SK-N-SH (cell line): ENCODE results near the gene ARHGAP15. TPM values are rescaled to one million over a fixed set of nuclear protein-coding genes. Genes with fewer than 3 reads are reported as not detected.

Experiments
- CTCF ChIA-PET: fragments of 300-600, 350-600 bp; formaldehyde crosslinking; extraction: SDS; loops from one replicate; lab custom pipeline; 2021; lab: Yijun Ruan, JAX
- POLR2A ChIA-PET: fragments of 350-600 bp; sonication (Branson Sonifier 250); formaldehyde crosslinking; extraction: SDS; loops from one replicate; lab custom pipeline; 2020; ENCODE audit warnings: antibody characterized with exemption, inconsistent platforms; lab: Yijun Ruan, JAX
- DNase-seq: peaks from one replicate; pipeline ENCODE4 v3.0.0; 2012
- H2AFZ ChIP-seq: fragments of 200-600 bp; sonication (generic); 2 replicates; pipeline ENCODE4 v1.8.1; 2016; ENCODE audit warnings: antibody characterized with exemption, mild to moderate bottlenecking, low read depth
- H3F3A ChIP-seq: fragments of 200-600 bp; sonication (generic); replicated peaks from 2 replicates; pipeline ENCODE3; 2016; ENCODE audit warnings: antibody characterized with exemption, mild to moderate bottlenecking; ENCODE audit not compliant: insufficient read depth
- H3K27ac ChIP-seq, 2 experiments: fragments of 200-500 bp in 1 of 2; fragments of 200-600 bp in 1 of 2; sonication (Bioruptor generic) in 1 of 2; sonication (generic), shearing (Covaris generic) in 1 of 2; 2 replicates each; pipeline versions ENCODE4 v1.5.1 to v1.6.1; 2014 to 2016; ENCODE audit warnings: low read depth in 2 of 2, inconsistent platforms in 1 of 2, low read length in 1 of 2, mild to moderate bottlenecking in 1 of 2, mixed read lengths in 1 of 2
- H3K27me3 ChIP-seq: fragments of 200-600 bp; sonication (generic), shearing (Covaris generic); 2 replicates; pipeline ENCODE4 v1.6.1; 2016; ENCODE audit warnings: mixed run types; ENCODE audit not compliant: insufficient read depth
- H3K36me3 ChIP-seq, 2 experiments: fragments of 200-500 bp in 1 of 2; fragments of 200-600 bp in 1 of 2; sonication (Bioruptor generic) in 1 of 2; sonication (generic) in 1 of 2; replicated peaks in 1 of 2; 2 replicates each; pipeline versions ENCODE3 to v1.5.1; 2014 to 2016; ENCODE audit warnings: low read length in 1 of 2, mild to moderate bottlenecking in 1 of 2; ENCODE audit not compliant: insufficient read depth in 2 of 2, control insufficient read depth in 1 of 2
- H3K4me1 ChIP-seq, 2 experiments: fragments of 200-500 bp in 1 of 2; fragments of 200-600 bp in 1 of 2; sonication (Bioruptor generic) in 1 of 2; sonication (generic), shearing (Covaris generic) in 1 of 2; 2 replicates each; pipeline versions ENCODE4 v1.5.1 to v1.6.1; 2014 to 2016; ENCODE audit warnings: low read depth in 1 of 2, low read length in 1 of 2, mixed run types in 1 of 2; ENCODE audit not compliant: insufficient read depth in 2 of 2, control insufficient read depth in 1 of 2
- H3K4me2 ChIP-seq: fragments of 200-600 bp; sonication (generic), shearing (Covaris generic); 2 replicates; pipeline ENCODE4 v1.6.1; 2017; ENCODE audit warnings: mixed run types
- H3K4me3 ChIP-seq, 2 experiments: fragments of 200-500 bp in 1 of 2; fragments of 200-600 bp in 1 of 2; sonication (Bioruptor generic) in 1 of 2; sonication (generic), shearing (Covaris generic) in 1 of 2; 2 replicates each; pipeline versions ENCODE4 v1.5.1 to v1.8.1; 2014 to 2016; ENCODE audit warnings: low read depth in 2 of 2, inconsistent platforms in 1 of 2, low read length in 1 of 2, mild to moderate bottlenecking in 1 of 2, mixed read lengths in 1 of 2, moderate library complexity in 1 of 2
- H3K79me2 ChIP-seq: fragments of 200-600 bp; sonication (generic); 2 replicates; pipeline ENCODE4 v1.8.1; 2017; ENCODE audit warnings: mild to moderate bottlenecking; ENCODE audit not compliant: insufficient read depth
- H3K9ac ChIP-seq: fragments of 200-600 bp; sonication (generic); 2 replicates; pipeline ENCODE4 v1.6.1; 2017; ENCODE audit warnings: mixed run types
- H3K9me2 ChIP-seq: fragments of 200-600 bp; sonication (generic); 2 replicates; pipeline ENCODE4 v1.6.1; 2017; ENCODE audit warnings: mixed run types
- H3K9me3 ChIP-seq: fragments of 200-600 bp; sonication (generic); 2 replicates; pipeline ENCODE4 v1.6.1; 2017; ENCODE audit warnings: mixed run types, mild to moderate bottlenecking, moderate library complexity
- H4K20me1 ChIP-seq: fragments of 200-600 bp; sonication (generic); 2 replicates; pipeline ENCODE4 v1.6.1; 2017; ENCODE audit warnings: mild to moderate bottlenecking, mixed run types; ENCODE audit not compliant: insufficient read depth
- CHD2 ChIP-seq: fragments of 150-350 bp; IDR thresholded peaks from 2 replicates; pipeline ENCODE4 v1.6.1; 2018; ENCODE audit warnings: low read length; ENCODE audit not compliant: partially characterized antibody
- FOSL2 ChIP-seq: IDR thresholded peaks from 2 replicates; pipeline ENCODE4 v1.4.0; 2012; ENCODE audit warnings: low read depth, mild to moderate bottlenecking, moderate library complexity, borderline replicate concordance
- FOXJ3 ChIP-seq: sonication (generic); formaldehyde crosslinking; IDR thresholded peaks from 2 replicates; pipeline ENCODE4 v1.5.1; 2020; ENCODE audit warnings: mild to moderate bottlenecking, missing genetic modification reagents
- GABPA ChIP-seq: IDR thresholded peaks from 2 replicates; pipeline ENCODE4 v1.4.0; 2012; ENCODE audit warnings: low read depth, mild to moderate bottlenecking
- MEF2A ChIP-seq: IDR thresholded peaks from 2 replicates; pipeline ENCODE4 v1.4.0; 2012; ENCODE audit warnings: low read depth, borderline replicate concordance
- MXI1 ChIP-seq: IDR thresholded peaks from 2 replicates; pipeline ENCODE4 v1.6.1; 2012; ENCODE audit warnings: mild to moderate bottlenecking, low read depth, low read length, improper control_type of control experiment
- NRF1 ChIP-seq: IDR thresholded peaks from 2 replicates; pipeline ENCODE4 v1.6.1; 2012; ENCODE audit warnings: low read depth, mild to moderate bottlenecking, low read length
- POLR2AphosphoS5 ChIP-seq: IDR thresholded peaks from 2 replicates; pipeline ENCODE4 v1.6.1; 2012; ENCODE audit warnings: low read depth, low read length
- RCOR1 ChIP-seq: fragments of 150-350 bp; IDR thresholded peaks from 2 replicates; pipeline ENCODE4 v1.6.1; 2017; ENCODE audit warnings: antibody characterized with exemption, low read length
- SIN3A ChIP-seq: IDR thresholded peaks from 2 replicates; pipeline ENCODE4 v1.6.1; 2012; ENCODE audit warnings: low read depth, mild to moderate bottlenecking, low read length, moderate library complexity, borderline replicate concordance
- TEAD4 ChIP-seq: IDR thresholded peaks from 2 replicates; pipeline ENCODE4 v1.4.0; 2012; ENCODE audit warnings: mild to moderate bottlenecking, borderline replicate concordance; ENCODE audit not compliant: insufficient read depth
- WGBS: methylation state at CpG from one replicate; pipeline ENCODE4 v1.1.6; 2017; ENCODE audit warnings: low lambda C conversion rate; 5-methylcytosine and 5-hydroxymethylcytosine counted together
- polyA plus RNA-seq, 3 experiments: library from polyadenylated mRNA; depleted of rRNA; stranded (reverse); fragments of >200 nt; gene quantifications; 2 replicates each; pipeline ENCODE4 v1.2.3, GENCODE V29; 2012
- TF ChIP-seq, protein P1 (sequence below): IDR thresholded peaks from 2 replicates; pipeline ENCODE4 v1.6.1; 2012; ENCODE audit warnings: mild to moderate bottlenecking, low read depth, low read length, moderate library complexity
- TF ChIP-seq, protein P2 (sequence below): fragments of 150-350 bp; IDR thresholded peaks from 2 replicates; pipeline ENCODE4 v1.6.1; 2017; ENCODE audit warnings: antibody characterized with exemption, low read length, low read depth, borderline replicate concordance
- TF ChIP-seq, protein P3 (sequence below): IDR thresholded peaks from 2 replicates; pipeline ENCODE4 v1.4.0; 2012; ENCODE audit warnings: low read depth
- TF ChIP-seq, protein P4 (sequence below): IDR thresholded peaks from 2 replicates; pipeline ENCODE4; 2012
- TF ChIP-seq, protein P5 (sequence below): IDR thresholded peaks from 2 replicates; pipeline ENCODE4 v1.4.0; 2012; ENCODE audit warnings: low read depth, borderline replicate concordance
- TF ChIP-seq, protein P6 (sequence below): IDR thresholded peaks from 2 replicates; pipeline ENCODE4 v1.4.0; 2012; ENCODE audit warnings: low read depth, borderline replicate concordance

ARHGAP15 gene
- polyA plus RNA-seq, 1 of the 3 experiments (the other 2 are of a cell fraction), result not detected

DNA sequence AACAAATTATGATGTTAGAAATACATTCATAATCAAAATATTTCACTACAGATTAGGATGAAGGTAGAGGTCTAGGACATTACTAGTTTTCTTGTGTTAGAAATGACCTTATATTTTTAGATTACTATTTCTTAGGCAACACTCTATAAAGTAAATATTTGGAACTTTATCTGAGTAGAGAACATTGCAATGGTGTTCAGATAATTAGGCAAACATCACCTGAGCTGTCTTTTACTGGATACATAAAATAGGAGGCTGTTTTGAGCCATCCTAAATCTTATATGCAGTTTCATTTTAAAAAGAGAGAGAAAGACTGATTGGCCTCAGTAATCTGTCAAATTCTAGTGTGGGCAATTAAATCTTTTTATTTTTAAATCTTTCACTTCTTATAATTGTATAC, 304.6 kb downstream of the ARHGAP15 start:
- Histone ChIP-seq H3K27me3 (no peaks in the 10 kb centered on the region), H3K27ac (no peak overlapping the region), H2AFZ (no peak overlapping the region), H3K4me2 (no peak overlapping the region), H3K36me3 (no peaks in the 10 kb centered on the region), H3K4me3 (no peak overlapping the region), H3K9me3 (no peaks in the 10 kb centered on the region), H3K4me1 (peaks cover 0 to 15% of the 10 kb centered on the region in 2 experiments; a peak in 3 of 4 replicates), H3K79me2 (no peaks in the 10 kb centered on the region), H3F3A (peaks cover 9% of the 10 kb centered on the region), H3K9ac (no peak overlapping the region), H4K20me1 (no peaks in the 10 kb centered on the region), H3K9me2 (no peaks in the 10 kb centered on the region)
- CTCF ChIA-PET, result interaction anchor here (1.1 to 1.3 kb wide), 3 partner anchors 224 to 885 kb away, joined by 3 read pairs; no protein-coding TSS in a partner anchor
- no peak for DNase-seq
- POLR2A ChIA-PET, result no interaction called here
- TF ChIP-seq, protein P1, sequence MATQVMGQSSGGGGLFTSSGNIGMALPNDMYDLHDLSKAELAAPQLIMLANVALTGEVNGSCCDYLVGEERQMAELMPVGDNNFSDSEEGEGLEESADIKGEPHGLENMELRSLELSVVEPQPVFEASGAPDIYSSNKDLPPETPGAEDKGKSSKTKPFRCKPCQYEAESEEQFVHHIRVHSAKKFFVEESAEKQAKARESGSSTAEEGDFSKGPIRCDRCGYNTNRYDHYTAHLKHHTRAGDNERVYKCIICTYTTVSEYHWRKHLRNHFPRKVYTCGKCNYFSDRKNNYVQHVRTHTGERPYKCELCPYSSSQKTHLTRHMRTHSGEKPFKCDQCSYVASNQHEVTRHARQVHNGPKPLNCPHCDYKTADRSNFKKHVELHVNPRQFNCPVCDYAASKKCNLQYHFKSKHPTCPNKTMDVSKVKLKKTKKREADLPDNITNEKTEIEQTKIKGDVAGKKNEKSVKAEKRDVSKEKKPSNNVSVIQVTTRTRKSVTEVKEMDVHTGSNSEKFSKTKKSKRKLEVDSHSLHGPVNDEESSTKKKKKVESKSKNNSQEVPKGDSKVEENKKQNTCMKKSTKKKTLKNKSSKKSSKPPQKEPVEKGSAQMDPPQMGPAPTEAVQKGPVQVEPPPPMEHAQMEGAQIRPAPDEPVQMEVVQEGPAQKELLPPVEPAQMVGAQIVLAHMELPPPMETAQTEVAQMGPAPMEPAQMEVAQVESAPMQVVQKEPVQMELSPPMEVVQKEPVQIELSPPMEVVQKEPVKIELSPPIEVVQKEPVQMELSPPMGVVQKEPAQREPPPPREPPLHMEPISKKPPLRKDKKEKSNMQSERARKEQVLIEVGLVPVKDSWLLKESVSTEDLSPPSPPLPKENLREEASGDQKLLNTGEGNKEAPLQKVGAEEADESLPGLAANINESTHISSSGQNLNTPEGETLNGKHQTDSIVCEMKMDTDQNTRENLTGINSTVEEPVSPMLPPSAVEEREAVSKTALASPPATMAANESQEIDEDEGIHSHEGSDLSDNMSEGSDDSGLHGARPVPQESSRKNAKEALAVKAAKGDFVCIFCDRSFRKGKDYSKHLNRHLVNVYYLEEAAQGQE, result no peak
- TF ChIP-seq GABPA, result no peak
- TF ChIP-seq RCOR1, result no peak
- TF ChIP-seq NRF1, result no peak
- TF ChIP-seq FOXJ3 (CRISPR knock-in tag), result no peak
- TF ChIP-seq, protein P2, sequence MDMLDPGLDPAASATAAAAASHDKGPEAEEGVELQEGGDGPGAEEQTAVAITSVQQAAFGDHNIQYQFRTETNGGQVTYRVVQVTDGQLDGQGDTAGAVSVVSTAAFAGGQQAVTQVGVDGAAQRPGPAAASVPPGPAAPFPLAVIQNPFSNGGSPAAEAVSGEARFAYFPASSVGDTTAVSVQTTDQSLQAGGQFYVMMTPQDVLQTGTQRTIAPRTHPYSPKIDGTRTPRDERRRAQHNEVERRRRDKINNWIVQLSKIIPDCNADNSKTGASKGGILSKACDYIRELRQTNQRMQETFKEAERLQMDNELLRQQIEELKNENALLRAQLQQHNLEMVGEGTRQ, result no peak
- no peak for TF ChIP-seq MXI1
- TF ChIP-seq TEAD4, result no peak
- no peak for TF ChIP-seq POLR2AphosphoS5
- TF ChIP-seq MEF2A, result no peak
- no peak for TF ChIP-seq SIN3A

DNA sequence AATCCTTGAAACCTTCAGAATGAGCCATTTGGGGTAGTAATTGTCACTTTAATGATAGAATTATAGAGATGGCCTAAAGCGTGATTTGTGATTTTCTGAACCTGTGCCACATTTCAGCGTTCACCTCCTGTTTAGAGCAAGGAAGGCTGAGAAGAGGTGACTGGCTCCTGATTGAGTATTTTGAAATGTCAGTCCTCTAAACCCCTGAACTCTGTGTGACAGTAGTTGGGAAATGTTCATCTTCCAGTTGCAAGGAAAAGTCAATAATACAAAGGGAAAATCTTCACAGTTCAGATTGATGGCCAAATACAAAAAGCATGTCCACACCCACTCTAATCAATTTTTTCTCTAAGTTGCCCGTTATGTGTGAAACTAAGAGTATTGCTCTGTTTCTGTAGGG, 305.2 kb downstream of the ARHGAP15 start:
- Histone ChIP-seq H3K4me3 (no peak overlapping the region), H3K9me3 (no peaks in the 10 kb centered on the region), H2AFZ (no peak overlapping the region), H3K27me3 (no peaks in the 10 kb centered on the region), H3K36me3 (no peaks in the 10 kb centered on the region), H3K9me2 (no peaks in the 10 kb centered on the region), H3K9ac (no peak overlapping the region), H3K79me2 (no peaks in the 10 kb centered on the region), H3K4me2 (no peak overlapping the region), H3K4me1 (peaks cover 0 to 15% of the 10 kb centered on the region in 2 experiments; a peak in 3 of 4 replicates), H4K20me1 (no peaks in the 10 kb centered on the region), H3K27ac (no peak overlapping the region), H3F3A (peaks cover 9% of the 10 kb centered on the region)
- CTCF ChIA-PET, result interaction anchor here (1.1 to 1.3 kb wide), 2 partner anchors 408 to 885 kb away, joined by 3 read pairs; no protein-coding TSS in a partner anchor
- 89% methylated on average over 3 of the region's 3 CpGs for WGBS
- no peak for DNase-seq
- POLR2A ChIA-PET, result no interaction called here
- TF ChIP-seq, protein P3, sequence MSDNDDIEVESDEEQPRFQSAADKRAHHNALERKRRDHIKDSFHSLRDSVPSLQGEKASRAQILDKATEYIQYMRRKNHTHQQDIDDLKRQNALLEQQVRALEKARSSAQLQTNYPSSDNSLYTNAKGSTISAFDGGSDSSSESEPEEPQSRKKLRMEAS, result no peak
- TF ChIP-seq TEAD4, result no peak
- TF ChIP-seq, protein P2, result no peak
- TF ChIP-seq, protein P4, sequence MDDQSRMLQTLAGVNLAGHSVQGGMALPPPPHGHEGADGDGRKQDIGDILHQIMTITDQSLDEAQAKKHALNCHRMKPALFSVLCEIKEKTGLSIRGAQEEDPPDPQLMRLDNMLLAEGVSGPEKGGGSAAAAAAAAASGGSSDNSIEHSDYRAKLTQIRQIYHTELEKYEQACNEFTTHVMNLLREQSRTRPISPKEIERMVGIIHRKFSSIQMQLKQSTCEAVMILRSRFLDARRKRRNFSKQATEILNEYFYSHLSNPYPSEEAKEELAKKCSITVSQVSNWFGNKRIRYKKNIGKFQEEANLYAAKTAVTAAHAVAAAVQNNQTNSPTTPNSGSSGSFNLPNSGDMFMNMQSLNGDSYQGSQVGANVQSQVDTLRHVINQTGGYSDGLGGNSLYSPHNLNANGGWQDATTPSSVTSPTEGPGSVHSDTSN, result no peak
- no peak for TF ChIP-seq RCOR1
- TF ChIP-seq, protein P5, sequence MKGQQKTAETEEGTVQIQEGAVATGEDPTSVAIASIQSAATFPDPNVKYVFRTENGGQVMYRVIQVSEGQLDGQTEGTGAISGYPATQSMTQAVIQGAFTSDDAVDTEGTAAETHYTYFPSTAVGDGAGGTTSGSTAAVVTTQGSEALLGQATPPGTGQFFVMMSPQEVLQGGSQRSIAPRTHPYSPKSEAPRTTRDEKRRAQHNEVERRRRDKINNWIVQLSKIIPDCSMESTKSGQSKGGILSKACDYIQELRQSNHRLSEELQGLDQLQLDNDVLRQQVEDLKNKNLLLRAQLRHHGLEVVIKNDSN, result no peak
- no peak for TF ChIP-seq FOSL2
- TF ChIP-seq, protein P6, sequence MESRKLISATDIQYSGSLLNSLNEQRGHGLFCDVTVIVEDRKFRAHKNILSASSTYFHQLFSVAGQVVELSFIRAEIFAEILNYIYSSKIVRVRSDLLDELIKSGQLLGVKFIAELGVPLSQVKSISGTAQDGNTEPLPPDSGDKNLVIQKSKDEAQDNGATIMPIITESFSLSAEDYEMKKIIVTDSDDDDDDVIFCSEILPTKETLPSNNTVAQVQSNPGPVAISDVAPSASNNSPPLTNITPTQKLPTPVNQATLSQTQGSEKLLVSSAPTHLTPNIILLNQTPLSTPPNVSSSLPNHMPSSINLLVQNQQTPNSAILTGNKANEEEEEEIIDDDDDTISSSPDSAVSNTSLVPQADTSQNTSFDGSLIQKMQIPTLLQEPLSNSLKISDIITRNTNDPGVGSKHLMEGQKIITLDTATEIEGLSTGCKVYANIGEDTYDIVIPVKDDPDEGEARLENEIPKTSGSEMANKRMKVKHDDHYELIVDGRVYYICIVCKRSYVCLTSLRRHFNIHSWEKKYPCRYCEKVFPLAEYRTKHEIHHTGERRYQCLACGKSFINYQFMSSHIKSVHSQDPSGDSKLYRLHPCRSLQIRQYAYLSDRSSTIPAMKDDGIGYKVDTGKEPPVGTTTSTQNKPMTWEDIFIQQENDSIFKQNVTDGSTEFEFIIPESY, result no peak
- no peak for TF ChIP-seq CHD2
- TF ChIP-seq GABPA, result no peak
